ENCODE results near the gene RASSF7. TPM values are rescaled to one million over a fixed set of nuclear protein-coding genes. Genes with fewer than 3 reads are reported as not detected.

The RASSF7 gene
- total and polyA plus RNA-seq, 2 donors (not counting 1 experiment from before 2014, with no cell fraction given) = 29.8 to 89.3 TPM

DNA sequence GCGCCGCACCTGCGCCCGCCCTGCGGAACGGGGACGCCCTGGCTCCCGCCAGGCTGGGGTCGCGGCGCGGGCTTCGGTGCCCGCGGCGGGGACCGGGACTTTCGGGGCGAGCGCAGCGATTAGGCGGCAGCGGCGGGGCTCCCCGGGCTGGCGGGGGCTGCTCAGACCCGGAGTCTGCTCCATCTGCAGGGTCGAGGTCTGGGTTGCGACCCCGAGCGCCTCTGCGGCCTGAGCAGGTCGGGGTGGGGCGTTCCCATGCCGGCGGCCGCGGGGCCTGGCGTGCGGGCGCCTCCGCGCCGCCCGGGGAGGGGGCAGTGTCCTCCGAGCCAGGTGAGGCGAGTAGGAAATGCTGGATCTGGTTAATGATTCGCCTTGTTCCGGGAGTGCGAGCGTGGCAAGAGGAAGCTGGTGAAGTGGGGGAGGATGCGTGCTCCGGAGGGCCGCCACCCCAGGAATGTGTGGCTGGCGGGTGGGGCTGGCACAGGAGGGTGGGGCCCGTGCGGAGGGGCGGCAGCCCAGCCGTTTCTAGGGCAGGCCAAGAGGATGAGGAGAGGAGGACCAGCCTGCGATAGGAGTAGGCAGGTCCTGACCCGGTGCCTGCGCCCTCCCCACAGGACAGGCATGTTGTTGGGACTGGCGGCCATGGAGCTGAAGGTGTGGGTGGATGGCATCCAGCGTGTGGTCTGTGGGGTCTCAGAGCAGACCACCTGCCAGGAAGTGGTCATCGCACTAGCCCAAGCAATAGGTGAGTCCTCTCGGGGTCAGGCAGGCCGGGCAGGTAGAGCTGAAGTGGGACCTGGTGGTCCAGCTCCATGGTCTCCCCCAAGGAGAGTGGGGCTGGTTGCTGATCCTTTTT, 606 bp downstream of the RASSF7 start:
- peak; percentile 1 for ATAC-seq (ENCODE audit: low read depth)
- no peak for TF ChIP-seq EZH2 (IDR thresholded peaks at IDR 0.05; ENCODE audit: borderline replicate concordance, insufficient read depth, low read depth, low read length, poor library complexity, severe bottlenecking)
- TF ChIP-seq, protein P1, sequence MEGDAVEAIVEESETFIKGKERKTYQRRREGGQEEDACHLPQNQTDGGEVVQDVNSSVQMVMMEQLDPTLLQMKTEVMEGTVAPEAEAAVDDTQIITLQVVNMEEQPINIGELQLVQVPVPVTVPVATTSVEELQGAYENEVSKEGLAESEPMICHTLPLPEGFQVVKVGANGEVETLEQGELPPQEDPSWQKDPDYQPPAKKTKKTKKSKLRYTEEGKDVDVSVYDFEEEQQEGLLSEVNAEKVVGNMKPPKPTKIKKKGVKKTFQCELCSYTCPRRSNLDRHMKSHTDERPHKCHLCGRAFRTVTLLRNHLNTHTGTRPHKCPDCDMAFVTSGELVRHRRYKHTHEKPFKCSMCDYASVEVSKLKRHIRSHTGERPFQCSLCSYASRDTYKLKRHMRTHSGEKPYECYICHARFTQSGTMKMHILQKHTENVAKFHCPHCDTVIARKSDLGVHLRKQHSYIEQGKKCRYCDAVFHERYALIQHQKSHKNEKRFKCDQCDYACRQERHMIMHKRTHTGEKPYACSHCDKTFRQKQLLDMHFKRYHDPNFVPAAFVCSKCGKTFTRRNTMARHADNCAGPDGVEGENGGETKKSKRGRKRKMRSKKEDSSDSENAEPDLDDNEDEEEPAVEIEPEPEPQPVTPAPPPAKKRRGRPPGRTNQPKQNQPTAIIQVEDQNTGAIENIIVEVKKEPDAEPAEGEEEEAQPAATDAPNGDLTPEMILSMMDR (IDR thresholded peaks at IDR 0.05) = no peak
- peak overlapping the region; percentile 83 for H2AFZ ChIP-seq (ENCODE audit: insufficient read depth, low read depth, low read length, poor library complexity, severe bottlenecking)
- Mint-ChIP-seq H3K4me3 (peak overlapping the region; percentile 88), H3K27ac (peak overlapping the region; percentile 78), H3K9me3 (ENCODE audit: insufficient read depth) (no peaks in the 10 kb centered on the region), H3K27me3 (no peaks in the 10 kb centered on the region), H3K4me1 (peaks cover 16% of the 10 kb centered on the region)
- H3K27me3 ChIP-seq (replicated peaks in 1 of 4; ENCODE audit: control extremely low read depth in 1 of 4, control insufficient read depth in 3 of 4, insufficient read depth in 4 of 4, low read length in 3 of 4) = peaks cover 0 to 5% (median under 1%) of the 10 kb centered on the region in 4 experiments
- POLR2A ChIA-PET = interaction anchor here (1.0 to 1.1 kb wide), 2 partner anchors 15 to 26 kb away, joined by 3 read pairs; partner anchors contain the start of genes HRAS and PHRF1
- 7% methylated on average over 67 of the region's 67 CpGs for WGBS (ENCODE audit: insufficient coverage)
- H3K27ac ChIP-seq (ENCODE audit: low read length in 2 of 2) = peak overlapping the region in 1 of 2 donors; percentile 45
- peak overlapping the region; percentile 73 for H3K9ac ChIP-seq (ENCODE audit: low read length)
- H3K4me3 ChIP-seq (ENCODE audit: control extremely low read depth in 1 of 5, extremely low read depth in 1 of 5, insufficient read depth in 1 of 5, low read depth in 2 of 5, low read length in 4 of 5) = peak overlapping the region; percentile 15 to 70 (median 53)
- no peaks in the 10 kb centered on the region for H3K9me3 ChIP-seq (ENCODE audit: control extremely low read depth in 1 of 3, control insufficient read depth in 2 of 3, insufficient read depth in 1 of 3, low read length in 2 of 3)
- peaks cover 31% of the 10 kb centered on the region for H4K20me1 ChIP-seq (ENCODE audit: control insufficient read depth, insufficient read depth, low read length, poor library complexity, severe bottlenecking)
- peaks cover 18% of the 10 kb centered on the region for H3K79me2 ChIP-seq (ENCODE audit: control insufficient read depth, insufficient read depth, low read length)
- CTCF ChIA-PET = no interaction called here
- DNase-seq = no peak
- peak overlapping the region; percentile 87 for H3K4me2 ChIP-seq (replicated peaks; ENCODE audit: low read depth, low read length, poor library complexity, severe bottlenecking)
- H3K36me3 ChIP-seq (replicated peaks in 1 of 2; ENCODE audit: control extremely low read depth in 1 of 2, control insufficient read depth in 1 of 2, extremely low read depth in 1 of 2, insufficient read depth in 2 of 2, low read length in 1 of 2) = no peaks in the 10 kb centered on the region
- intact Hi-C loops (cut with micrococcal nuclease) = loop anchor here (2.0 to 5.0 kb wide), 2 partner anchors 55 to 186 kb away; partner anchors contain the start of genes RNH1 and TALDO1
- H3K4me1 ChIP-seq (ENCODE audit: control insufficient read depth in 2 of 2, insufficient read depth in 2 of 2, low read length in 2 of 2) = peaks cover 11 to 26% of the 10 kb centered on the region in 2 donors

All from B cell (primary cell).